GM19395 (cell line): ENCODE data around the gene GRHL3.

Experiments used
- ATAC-seq: cut with Tn5 transposase; IDR thresholded peaks from one replicate; pipeline ENCODE4 v1.9.1; 2021; ENCODE audit warnings: mild to moderate bottlenecking, moderate library complexity; ENCODE audit not compliant: unreplicated experiment

The GRHL3 gene

DNA sequence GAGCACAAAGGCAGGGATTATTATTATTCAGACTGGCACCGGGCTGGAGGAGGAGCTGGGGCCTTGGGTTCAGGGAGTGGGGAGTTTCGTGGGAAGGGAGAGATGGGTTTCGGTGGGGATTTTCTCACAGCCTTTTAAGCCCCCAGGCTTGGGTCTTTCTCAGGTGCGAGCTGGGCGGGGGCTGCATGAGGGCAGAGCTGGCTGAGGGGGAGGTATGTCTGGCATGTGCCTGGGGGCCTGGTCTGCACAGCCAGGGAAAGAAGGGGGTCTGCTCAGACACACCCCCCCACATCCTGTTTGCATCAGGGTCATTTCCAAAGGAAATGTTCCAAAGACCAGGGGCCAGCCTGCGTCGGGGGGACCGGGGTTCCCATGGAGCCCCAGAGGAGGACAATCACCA is 21.6 kb downstream of the GRHL3 start:
- ATAC-seq, result no peak

DNA sequence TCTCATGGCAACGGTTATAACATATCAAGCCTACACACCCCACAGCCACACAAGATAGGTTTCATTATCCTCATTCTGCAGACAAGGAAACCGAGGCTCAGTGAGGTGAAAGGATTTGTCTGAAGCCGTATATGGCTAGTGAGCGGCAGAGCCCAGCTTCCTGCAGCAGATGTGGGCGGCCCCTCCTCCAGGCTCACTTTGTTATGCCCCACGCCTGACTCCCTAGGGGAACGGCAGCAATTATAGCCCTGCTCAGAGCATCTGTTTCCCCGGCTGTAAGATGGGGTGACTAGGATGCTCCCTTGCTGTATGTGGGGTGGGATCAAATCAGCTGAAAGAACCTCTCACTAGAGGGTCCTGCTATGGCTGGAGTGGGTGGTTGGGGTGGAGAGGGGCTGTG is 22.1 kb downstream of the GRHL3 start:
- no peak for ATAC-seq

DNA sequence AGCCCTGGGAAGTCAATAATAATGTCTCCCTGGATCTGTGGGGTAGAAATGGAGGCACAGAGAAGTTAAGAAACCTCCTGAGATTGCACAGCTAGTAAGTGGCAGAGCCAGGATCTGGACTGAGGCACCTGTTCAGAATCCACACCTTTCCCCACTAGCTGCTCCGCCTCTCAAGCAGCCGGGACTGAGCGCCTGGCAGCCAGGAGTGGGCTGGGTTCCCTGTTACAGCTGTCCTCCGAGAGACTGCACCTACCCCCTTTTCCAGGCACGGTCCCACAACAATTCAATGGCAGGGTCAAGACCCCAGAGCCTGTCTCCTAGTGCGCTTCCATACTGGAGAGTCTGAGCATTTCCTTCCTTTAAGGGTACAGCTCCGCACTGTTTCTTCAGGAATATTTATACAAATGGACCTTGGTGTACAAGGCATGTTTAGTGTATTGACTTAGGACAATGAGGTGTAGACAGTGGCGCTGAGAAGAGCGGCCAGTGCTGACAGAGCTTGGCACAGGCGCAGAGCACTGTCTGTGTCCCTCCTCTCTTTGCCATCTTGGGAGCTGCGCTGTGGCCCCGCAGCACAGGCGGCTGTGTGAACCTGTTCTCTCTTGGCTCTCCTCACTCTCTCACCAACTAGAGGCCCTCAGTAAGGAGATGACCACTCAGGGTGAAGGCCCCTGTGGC is 24.4 kb downstream of the GRHL3 start:
- ATAC-seq, result no peak

DNA sequence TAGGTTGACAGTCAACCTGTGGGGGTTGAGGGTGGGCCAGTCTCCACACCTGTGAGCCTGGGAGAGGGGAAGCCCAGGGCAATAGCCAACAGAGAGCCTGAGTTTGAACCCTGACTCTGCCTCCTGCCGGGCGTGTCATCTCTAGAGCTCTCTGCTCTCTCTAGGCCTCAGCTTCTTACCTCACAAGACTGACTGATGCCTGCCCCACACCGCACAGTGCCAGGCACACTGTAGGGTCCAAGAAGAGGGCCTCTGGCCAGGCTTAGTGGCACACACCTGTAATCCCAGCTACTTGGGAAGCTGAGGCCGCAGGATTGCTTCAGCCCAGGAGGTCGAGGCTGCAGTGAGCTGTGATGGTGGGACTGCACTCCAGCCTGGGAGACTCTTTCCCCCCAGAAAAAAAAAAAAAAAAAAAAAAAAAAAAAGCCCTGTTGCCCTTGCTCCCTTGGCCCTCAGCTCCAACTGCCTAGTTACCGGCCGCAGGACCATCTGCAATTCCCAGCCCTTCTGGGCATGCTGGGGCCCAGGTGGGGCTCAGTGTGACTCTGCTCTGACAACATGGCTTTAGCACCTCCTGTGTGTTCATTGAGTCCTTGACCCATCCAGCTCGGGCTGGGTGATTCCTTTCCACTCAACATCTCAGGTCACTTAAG is 25.1 kb downstream of the GRHL3 start:
- ATAC-seq, result no peak

DNA sequence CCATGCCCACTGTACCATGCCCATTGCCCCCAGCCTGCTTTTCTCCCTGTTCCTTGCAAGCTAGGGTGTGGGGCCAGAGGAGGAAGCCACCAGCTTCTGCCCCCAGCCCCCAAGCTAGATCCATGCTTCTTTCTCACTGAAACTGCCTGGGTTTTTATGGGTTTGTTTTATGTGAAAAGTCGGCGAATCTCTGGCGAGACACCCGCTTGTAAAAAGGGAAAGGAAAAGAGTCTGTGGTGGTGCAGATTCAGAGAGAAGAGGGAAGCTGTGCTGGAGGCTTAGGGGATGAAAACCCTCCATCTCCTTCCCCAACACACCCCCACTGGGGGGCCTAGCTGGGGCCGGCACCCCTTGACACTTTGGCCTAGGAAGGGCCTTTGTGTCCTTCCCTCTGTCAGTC is 26.2 kb downstream of the GRHL3 start:
- ATAC-seq, result no peak

DNA sequence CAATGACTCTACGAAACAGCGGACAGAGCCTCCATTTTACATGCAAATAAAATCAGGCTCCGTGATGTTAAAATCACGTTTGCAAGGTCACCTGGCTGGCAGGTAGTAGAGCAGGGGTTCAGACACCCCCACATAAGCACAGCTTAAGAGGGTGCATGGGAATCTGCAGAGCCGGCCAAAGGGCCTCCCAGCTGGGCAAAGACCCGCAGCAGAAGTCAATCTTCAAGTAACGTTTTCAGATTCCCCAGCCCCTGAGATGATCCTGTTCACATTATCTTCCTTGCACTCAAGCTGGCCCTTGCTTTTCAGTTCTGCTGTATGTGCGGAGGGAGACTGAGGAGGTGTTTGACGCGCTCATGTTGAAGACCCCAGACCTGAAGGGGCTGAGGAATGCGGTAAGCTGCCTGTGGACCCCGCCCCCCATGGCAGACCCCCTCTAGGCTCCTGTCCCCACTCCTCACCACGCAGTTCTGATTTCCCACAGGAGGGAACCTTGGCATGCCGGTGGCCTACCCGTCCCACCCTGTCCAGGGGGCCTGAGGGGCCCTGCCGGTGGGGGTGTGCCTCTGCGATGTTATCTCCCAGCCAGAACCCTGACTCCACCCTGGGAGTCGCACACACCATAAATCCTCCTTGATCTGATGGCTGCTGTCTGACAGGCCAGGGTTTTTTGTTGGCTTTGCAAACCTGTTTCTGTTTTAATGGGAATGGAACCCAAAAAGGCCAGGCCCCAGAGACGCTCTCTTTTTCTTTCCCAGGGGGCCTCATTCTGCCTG is 28.2 kb downstream of the GRHL3 start:
- ATAC-seq, result no peak

DNA sequence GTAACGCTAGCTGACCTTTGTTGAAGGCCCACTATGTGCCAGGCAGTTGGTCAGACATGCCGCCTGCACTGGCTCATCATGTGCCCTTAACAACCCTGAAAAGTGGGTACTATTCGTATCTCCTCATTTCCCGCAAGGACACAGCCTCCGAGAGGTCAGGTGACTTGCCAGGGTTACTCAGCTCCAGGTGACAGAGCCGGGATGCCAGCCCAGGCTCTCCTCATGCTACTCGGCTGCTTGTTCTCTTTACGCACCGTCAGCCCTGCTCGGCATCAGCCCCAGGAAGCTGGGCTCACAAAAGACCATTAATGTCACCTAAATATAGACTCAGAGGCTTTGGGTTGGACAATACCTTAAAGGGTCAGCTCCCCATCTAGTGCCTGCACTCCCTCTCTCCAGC is 29.0 kb downstream of the GRHL3 start:
- ATAC-seq, result no peak

DNA sequence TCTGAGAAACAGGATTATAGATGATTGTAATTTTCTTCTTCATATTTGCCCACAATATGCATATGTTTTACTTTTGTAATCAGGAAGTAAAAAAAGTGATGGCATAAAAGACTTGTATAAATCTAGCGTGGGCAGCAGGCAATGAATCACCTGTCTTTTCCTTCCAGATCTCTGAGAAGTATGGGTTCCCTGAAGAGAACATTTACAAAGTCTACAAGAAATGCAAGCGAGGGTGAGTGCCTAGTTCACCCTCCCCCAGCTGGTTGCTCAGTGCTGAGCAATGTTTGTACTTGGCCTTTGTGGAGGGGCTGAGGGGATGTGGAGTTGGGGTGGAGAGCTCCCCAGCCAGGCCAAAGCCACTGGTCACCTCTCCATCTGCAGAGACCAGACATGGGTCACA is 30.7 kb downstream of the GRHL3 start:
- no peak for ATAC-seq

DNA sequence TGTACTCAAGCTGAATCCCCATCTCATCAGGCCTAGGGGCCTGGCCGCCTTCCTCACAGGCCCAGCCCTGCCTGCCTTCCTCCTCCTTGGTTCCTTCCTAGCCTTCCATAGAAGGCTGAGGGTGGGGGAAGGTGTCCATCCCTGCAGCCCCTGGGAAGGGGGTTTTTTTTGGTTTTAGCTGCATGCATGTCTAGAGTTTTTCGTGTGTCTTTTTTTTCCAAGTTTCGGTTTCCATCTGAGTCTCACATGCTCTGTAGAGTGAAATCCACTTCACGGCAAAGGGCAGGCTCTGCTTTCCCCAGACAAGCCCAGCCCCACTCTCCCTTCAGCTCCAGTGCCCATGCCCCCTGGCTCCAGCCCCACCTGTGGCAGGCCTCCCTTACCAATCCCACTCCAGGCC is 32.1 kb downstream of the GRHL3 start:
- no peak for ATAC-seq

DNA sequence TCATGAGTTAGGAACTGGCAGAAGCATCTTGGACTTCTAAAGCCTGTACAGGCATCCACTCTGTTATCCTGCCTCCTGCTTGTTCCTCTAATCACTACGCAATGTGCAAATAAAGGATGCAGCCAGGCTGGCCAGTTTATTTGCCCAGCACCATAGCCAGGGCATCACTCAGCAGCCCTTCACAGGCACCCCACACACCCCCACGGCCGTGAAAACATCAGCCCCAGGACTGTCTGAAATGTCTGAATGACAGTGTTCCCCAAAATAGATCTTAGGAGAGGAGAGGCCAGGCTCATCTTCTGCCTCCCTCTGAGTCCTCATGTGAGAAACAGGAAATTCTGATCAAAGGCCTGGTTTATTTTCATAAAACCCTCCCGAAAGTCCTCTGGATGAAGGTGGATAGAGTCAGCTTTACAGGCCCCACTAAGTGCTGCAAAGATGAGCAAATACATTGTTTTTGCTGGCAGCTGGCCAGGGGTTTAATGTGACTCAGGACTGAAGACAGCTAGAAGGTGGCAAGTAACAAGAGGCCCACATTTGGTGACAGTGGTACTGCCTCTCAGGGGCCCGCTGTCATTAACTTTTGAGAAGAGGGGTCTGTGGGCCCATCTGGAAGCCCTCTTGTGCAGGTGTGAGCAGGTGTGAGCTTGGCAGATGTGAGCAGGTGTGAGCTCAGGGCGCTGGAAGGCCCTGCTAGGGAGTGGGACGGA is 32.9 kb downstream of the GRHL3 start:
- no peak for ATAC-seq

DNA sequence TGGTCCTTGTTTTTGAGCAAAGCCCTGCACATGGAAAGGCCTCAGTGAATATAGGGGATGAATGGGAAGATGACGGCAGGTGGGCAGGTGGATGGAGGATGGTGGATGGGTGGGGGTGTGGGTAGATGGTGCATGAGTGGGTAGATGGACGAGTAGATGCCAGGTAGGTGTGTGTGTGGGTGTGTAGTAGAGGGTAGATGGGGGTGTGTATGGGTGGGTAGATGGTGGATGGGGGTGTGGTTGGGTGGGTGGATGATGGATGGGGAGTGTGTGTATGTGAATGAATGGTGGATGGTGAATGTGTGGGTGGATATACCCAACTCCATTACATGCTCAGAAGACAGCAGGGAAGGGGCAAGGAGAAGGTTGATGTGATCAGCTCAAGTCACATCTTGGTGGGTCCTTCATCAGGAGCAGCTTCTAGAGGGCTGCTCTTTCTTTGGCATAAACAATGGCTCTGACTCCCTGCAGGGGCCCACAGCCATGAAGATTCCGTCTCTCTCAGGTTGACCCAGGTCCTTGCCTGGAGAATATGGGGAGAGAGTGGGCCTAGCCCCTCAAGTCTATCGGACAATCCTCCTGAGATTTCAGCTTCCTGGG is 34.2 kb downstream of the GRHL3 start:
- ATAC-seq, result no peak

DNA sequence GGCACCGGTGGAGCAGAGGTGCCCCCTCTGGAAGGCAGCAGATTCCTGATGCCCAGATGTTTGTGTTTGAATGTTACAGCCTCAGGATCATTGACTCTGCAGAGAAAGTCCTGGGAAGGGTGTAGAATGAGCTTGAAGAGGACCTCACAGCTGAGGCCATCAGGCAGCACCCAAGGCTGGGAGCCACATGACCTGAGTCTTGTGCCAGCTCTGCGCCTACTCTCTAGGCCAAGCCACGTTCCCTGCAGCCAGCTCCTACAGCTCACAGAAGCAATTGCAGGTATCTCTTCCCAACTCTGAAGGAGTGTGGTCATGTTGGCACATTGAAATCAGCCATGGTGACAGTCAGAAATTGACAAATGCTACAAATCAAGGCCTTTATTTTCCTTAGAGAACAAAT is 36.3 kb downstream of the GRHL3 start:
- no peak for ATAC-seq

DNA sequence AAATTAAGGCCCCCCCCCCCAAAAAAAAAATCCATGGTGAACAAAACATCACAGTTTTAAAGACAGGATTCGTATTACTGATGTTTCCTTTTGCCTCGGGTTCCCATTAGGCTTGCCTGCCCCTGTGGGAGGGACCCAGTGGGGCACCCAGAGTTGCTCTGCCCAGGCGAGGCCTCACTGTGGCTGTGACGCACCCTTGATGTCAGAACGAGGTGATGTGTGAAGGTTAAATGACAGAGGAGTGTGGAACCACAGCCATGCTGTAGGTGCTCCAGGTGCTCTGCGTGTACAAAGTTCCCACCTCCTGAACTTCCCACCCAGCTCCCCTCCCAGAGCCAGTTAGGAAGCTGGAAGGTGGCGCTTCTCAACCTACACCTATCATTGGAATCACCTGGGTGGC is 37.9 kb downstream of the GRHL3 start:
- ATAC-seq, result no peak

DNA sequence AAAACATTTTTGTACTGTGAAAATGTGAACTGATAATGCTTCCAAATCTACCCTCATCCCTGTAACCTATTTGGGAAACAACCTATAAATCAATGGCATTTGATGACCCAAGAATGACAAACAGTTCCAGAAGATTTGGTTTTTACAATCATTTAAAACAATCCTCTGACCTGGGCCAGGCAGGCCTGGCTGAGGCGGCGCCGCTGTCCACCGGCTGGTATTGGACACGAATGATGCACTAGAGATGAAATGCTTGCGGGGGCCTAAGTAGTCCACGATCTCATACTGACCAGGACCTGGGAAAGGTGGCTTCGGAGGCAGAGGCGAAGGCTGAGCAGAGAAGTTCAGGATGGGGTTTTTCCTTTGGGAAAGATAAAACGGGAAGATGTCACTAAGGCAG is 41.5 kb downstream of the GRHL3 start:
- no peak for ATAC-seq

DNA sequence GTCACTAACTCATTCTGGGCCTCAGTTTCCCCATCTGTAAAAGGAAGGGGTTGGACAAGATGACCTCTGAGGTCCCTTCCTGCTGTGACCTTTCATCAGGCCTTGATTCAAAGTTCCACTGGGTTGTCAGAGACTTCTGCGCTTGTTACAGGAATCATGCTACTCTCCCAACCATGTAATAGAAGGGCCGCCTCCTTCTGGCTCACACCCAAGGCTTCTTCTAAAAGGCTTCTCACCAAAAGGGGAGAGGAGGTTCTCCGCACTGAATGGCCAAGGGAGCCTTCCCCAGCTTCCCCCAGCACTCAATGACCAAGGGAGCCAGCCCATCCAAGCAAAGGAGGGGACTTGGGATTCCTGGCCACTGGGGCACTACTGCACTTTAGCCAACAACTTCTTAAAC is 42.7 kb downstream of the GRHL3 start:
- no peak for ATAC-seq

DNA sequence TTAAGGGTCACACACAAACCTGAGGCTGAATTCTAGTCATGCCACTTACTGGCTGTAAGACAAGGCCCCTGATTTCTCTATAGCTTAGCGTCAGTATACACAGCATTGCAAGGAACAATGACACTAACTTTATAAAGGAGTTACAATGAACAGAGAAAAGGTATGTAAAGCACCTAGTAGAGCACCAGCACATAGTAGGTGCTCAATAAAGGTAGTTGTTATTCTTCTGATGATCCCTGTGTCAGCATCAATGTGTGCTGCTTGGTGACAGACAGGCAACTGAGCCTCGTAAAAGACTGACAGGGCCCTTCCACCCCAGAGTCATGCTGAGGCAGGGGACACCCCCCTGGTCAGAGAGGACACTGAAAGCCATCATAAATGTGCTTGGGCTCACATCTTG is 43.2 kb downstream of the GRHL3 start:
- no peak for ATAC-seq

DNA sequence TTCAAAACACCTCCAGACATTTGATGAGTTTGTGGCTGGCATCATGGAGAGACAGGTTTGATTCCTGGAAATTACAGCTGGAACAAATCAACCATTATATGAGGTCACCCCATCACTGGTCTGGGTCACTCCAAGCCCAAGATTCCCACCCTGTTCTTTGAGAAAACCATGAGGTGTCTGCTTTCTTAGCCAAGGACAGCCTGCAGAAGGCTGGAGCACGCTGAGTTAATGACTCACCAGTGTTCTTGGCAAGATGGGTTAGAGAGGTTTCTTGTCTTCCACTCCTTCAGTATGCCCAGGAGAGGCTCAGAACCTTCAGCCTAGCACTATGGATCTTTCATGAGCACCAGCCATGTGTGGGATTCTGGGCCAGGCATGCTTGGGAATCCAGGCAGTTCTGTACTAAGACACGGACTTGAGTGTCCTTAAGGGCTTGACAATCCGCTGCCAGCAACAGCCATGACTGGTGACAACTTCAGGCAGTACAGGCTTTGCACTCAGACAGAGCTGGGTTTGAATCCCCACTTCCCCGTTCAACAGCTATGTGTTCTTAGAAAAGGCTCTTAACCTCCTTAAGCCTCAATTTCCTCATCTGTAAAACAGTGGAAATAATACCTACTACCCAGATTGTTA is 43.9 kb downstream of the GRHL3 start:
- no peak for ATAC-seq

DNA sequence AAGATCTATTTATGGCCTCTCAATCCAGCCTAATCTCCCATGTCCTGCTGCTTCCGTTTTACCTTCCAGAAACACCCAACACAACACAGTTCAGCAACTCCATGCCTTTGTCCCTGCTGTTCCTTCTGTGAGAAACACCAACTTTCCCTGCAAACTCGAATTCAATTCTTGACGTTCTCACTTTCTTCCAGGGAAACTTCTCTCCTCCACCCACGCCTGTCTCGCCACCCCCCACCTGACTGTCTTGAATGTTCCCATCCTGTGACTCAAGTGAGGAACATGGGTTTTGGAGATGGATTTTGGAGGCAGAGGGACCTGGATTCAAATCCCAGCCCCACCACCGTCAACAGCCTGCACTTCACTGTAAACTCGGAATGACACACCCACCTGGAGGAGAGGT is 44.8 kb downstream of the GRHL3 start:
- ATAC-seq, result no peak

DNA sequence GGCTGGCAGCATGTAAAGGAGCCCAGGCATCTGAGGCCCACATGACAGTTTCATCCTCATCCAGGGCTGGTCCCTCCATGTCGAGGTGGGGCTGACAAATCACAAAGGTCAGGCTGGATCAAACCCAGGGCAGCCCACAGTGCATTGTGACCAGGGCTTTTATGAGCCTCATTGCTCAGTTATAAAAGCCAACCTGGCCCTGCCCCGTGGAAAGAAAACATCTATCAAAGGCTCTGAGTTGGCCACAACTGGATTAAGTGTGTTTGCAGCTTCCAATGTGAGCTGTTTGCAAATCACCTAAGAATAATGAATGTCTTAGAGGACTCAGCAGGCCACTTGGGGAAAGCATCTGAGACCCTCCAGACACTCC is 45.4 kb downstream of the GRHL3 start:
- ATAC-seq, result no peak

DNA sequence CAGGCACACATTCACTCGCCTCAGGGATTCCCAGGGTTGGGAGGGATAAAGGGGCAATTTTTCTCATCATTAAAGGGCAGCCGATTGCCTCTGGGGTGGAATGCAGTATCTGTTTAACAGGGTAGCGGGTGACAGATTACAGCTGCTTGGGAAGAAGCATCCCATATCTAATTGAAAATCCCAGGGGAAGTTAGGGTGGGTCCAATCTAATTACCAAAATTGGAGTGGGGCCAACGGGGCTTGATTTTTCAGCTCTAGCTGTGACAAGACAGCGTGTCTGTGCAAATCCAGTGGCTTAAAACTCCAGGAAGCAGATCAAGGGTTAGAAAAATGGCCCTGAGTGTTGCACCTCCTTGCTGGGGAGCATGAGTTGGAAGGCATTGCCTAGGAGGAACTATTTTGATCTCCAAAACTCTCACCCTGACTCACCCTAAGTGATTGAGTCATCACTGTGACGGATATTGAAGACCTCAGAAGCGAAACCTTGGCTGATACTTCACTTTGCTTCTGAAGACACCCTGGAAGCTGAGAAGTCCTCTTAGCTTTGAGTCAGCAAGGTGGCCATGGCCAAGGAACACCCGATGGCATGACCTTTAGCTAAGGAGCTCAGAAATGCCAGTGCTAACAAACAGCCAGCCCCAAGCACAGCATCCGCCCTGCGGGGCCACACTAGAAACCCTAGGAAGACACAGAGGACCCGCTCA is 46.0 kb downstream of the GRHL3 start:
- ATAC-seq, result no peak
